H9 (cell line): Measurements from ENCODE around the gene SLC4A2. TPM values are rescaled to one million over a fixed set of nuclear protein-coding genes. Genes with fewer than 3 reads are reported as not detected.

Source experiments
- DNase-seq: peaks from one replicate; pipeline ENCODE4 v3.0.0-alpha.2; 2017
- H2AFZ ChIP-seq: one replicate; pipeline ENCODE4 v1.6.1; 2013; ENCODE audit warnings: mild to moderate bottlenecking, low read length, control low read depth, moderate library complexity
- H2AK5ac ChIP-seq: 2 replicates; pipeline ENCODE4 v1.6.1; 2013; ENCODE audit warnings: low read length, control low read depth, mixed read lengths; ENCODE audit not compliant: insufficient read length
- H2BK120ac ChIP-seq: one replicate; pipeline ENCODE4 v1.6.1; 2013; ENCODE audit warnings: low read depth, mild to moderate bottlenecking, low read length, control low read depth, inconsistent platforms; ENCODE audit not compliant: poor library complexity, severe bottlenecking
- H2BK12ac ChIP-seq: 2 replicates; pipeline ENCODE4 v1.6.1; 2013; ENCODE audit warnings: low read length, control low read depth, mixed read lengths, low read depth; ENCODE audit not compliant: insufficient read length
- H2BK15ac ChIP-seq: 2 replicates; pipeline ENCODE4 v1.6.1; 2013; ENCODE audit warnings: low read depth, low read length, control low read depth
- H2BK20ac ChIP-seq: one replicate; pipeline ENCODE4 v1.6.1; 2013; ENCODE audit warnings: low read depth, mild to moderate bottlenecking, low read length, control low read depth, inconsistent platforms; ENCODE audit not compliant: poor library complexity, severe bottlenecking
- H2BK5ac ChIP-seq: 2 replicates; pipeline ENCODE4 v1.6.1; 2013; ENCODE audit warnings: low read length, control low read depth, mixed read lengths; ENCODE audit not compliant: insufficient read length
- H3K14ac ChIP-seq: 2 replicates; pipeline ENCODE4 v1.6.1; 2013; ENCODE audit warnings: low read length, control low read depth; ENCODE audit not compliant: insufficient read depth
- H3K18ac ChIP-seq: 2 replicates; pipeline ENCODE4 v1.6.1; 2013; ENCODE audit warnings: low read depth, mild to moderate bottlenecking, mixed read lengths, low read length, control low read depth; ENCODE audit not compliant: insufficient read length
- H3K23ac ChIP-seq: 2 replicates; pipeline ENCODE4 v1.6.1; 2013; ENCODE audit warnings: low read length, control low read depth, mixed read lengths, low read depth; ENCODE audit not compliant: insufficient read length
- H3K23me2 ChIP-seq: 2 replicates; pipeline ENCODE4 v1.6.1; 2013; ENCODE audit warnings: low read depth, mild to moderate bottlenecking, mixed read lengths, low read length, control low read depth; ENCODE audit not compliant: insufficient read length, poor library complexity, severe bottlenecking
- H3K27ac ChIP-seq: 2 replicates; pipeline ENCODE4 v1.5.1; 2013; ENCODE audit warnings: low read length, control low read depth, mixed read lengths, low read depth; ENCODE audit not compliant: insufficient read length
- H3K27me3 ChIP-seq: 2 replicates; pipeline ENCODE4 v1.6.1; 2013; ENCODE audit warnings: low read length, control low read depth, inconsistent platforms; ENCODE audit not compliant: insufficient read depth
- H3K4ac ChIP-seq: 2 replicates; pipeline ENCODE4 v1.6.1; 2013; ENCODE audit warnings: low read depth, mild to moderate bottlenecking, control low read depth, inconsistent platforms, low read length, moderate library complexity
- H3K4me1 ChIP-seq: 2 replicates; pipeline ENCODE4 v1.6.1; 2013; ENCODE audit warnings: low read length, control low read depth, inconsistent platforms; ENCODE audit not compliant: insufficient read depth
- H3K4me2 ChIP-seq: 2 replicates; pipeline ENCODE4 v1.6.1; 2013; ENCODE audit warnings: low read length, control low read depth, mixed read lengths; ENCODE audit not compliant: insufficient read length, insufficient read depth
- H3K56ac ChIP-seq: 2 replicates; pipeline ENCODE4 v1.6.1; 2013; ENCODE audit warnings: low read depth, mild to moderate bottlenecking, mixed read lengths, low read length, control low read depth; ENCODE audit not compliant: insufficient read length
- H3K79me1 ChIP-seq: 2 replicates; pipeline ENCODE4 v1.6.1; 2013; ENCODE audit warnings: low read depth, mild to moderate bottlenecking, moderate library complexity, low read length, control low read depth, inconsistent platforms; ENCODE audit not compliant: insufficient read depth, poor library complexity, severe bottlenecking
- H3K79me2 ChIP-seq: 2 replicates; pipeline ENCODE4 v1.6.1; 2013; ENCODE audit warnings: low read length, control low read depth, inconsistent platforms; ENCODE audit not compliant: insufficient read depth
- H3K9ac ChIP-seq: 2 replicates; pipeline ENCODE4 v1.6.1; 2013; ENCODE audit warnings: low read length, control low read depth, mixed read lengths; ENCODE audit not compliant: insufficient read length; ENCODE audit errors: extremely low read depth
- H3K9me3 ChIP-seq: one replicate; pipeline ENCODE4 v1.6.1; 2013; ENCODE audit warnings: low read depth, low read length, inconsistent platforms; ENCODE audit not compliant: control insufficient read depth
- H3T11ph ChIP-seq: one replicate; pipeline ENCODE4 v1.6.1; 2013; ENCODE audit warnings: mild to moderate bottlenecking, low read length, control low read depth, inconsistent platforms
- H4K20me1 ChIP-seq: one replicate; pipeline ENCODE4 v1.6.1; 2013; ENCODE audit not compliant: control insufficient read depth, insufficient read length, insufficient read depth
- H4K5ac ChIP-seq: 2 replicates; pipeline ENCODE4 v1.6.1; 2013; ENCODE audit warnings: low read depth, mild to moderate bottlenecking, mixed read lengths, low read length, control low read depth; ENCODE audit not compliant: insufficient read length
- H4K8ac ChIP-seq: replicated peaks from 2 replicates; pipeline ENCODE4 v1.6.1; 2013; ENCODE audit warnings: low read length, control low read depth, mixed read lengths, low read depth; ENCODE audit not compliant: insufficient read length
- H4K91ac ChIP-seq: 2 replicates; pipeline ENCODE4 v1.6.1; 2013; ENCODE audit warnings: low read depth, mild to moderate bottlenecking, moderate library complexity, mixed read lengths, low read length, control low read depth; ENCODE audit not compliant: insufficient read length
- H3K27ac Mint-ChIP-seq, 3 experiments: 2 replicates in 2 of 3; 3 replicates in 1 of 3; pipeline ENCODE4 v1.8.0; 2020 to 2021; ENCODE audit warnings: mixed read lengths in 3 of 3, mild to moderate bottlenecking in 1 of 3, moderate library complexity in 1 of 3
- H3K27me3 Mint-ChIP-seq: 2 replicates; pipeline ENCODE4 v1.8.0; 2021; ENCODE audit warnings: low read depth, mild to moderate bottlenecking, moderate library complexity, mixed read lengths
- H3K36me3 Mint-ChIP-seq, 3 experiments: 2 replicates in 2 of 3; 3 replicates in 1 of 3; pipeline ENCODE4 v1.8.0; 2020 to 2021; ENCODE audit warnings: low read depth in 3 of 3, mixed read lengths in 3 of 3; ENCODE audit not compliant: insufficient read depth in 1 of 3
- H3K4me1 Mint-ChIP-seq, 2 experiments: 2 replicates each; pipeline ENCODE4 v1.8.0; 2020; ENCODE audit warnings: mixed read lengths in 2 of 2
- H3K4me3 Mint-ChIP-seq, 2 experiments: 2 replicates in 1 of 2; 3 replicates in 1 of 2; pipeline ENCODE4 v1.8.0; 2020 to 2021; ENCODE audit warnings: mild to moderate bottlenecking in 2 of 2, mixed read lengths in 2 of 2, moderate library complexity in 1 of 2
- H3K9me3 Mint-ChIP-seq, 2 experiments: 2 replicates in 1 of 2; 3 replicates in 1 of 2; pipeline ENCODE4 v1.8.0; 2020; ENCODE audit warnings: mild to moderate bottlenecking in 2 of 2, mixed read lengths in 2 of 2, moderate library complexity in 1 of 2
- CTCF ChIP-seq: fragments of 200-600 bp; sonication (generic); conservative IDR thresholded peaks from 3 replicates; pipeline ENCODE4 v1.8.0; 2021; ENCODE audit warnings: antibody characterized with exemption, mild to moderate bottlenecking
- WGBS: extraction: QIAGEN DNeasy Blood & Tissue Kit; methylation state at CpG from one replicate; pipeline ENCODE4 v1.1.7; 2013; ENCODE audit warnings: missing lambda C conversion rate, low lambda C conversion rate, mixed read lengths; ENCODE audit not compliant: insufficient read length; ENCODE audit errors: extremely low coverage; 5-methylcytosine and 5-hydroxymethylcytosine counted together
- total RNA-seq: library from RNA; stranded (reverse); gene quantifications from 2 replicates; pipeline ENCODE4 v1.2.1, GENCODE V29; 2021

Gene SLC4A2
- total RNA-seq, 1 experiment from 2014 or later = 136 TPM

- Histone ChIP-seq H2BK15ac (no peak overlapping the region), H3K27me3 (no peaks in the 10 kb centered on the region), H2AFZ (no peak overlapping the region), H3K79me1 (peaks cover 7% of the 10 kb centered on the region), H3K23ac (no peak overlapping the region), H2BK120ac (no peak overlapping the region), H4K20me1 (no peaks in the 10 kb centered on the region), H3K9ac (no peak overlapping the region), H3K9me3 (no peaks in the 10 kb centered on the region), H2AK5ac (no peak overlapping the region), H3K27ac (no peak overlapping the region), H4K91ac (no peak overlapping the region), H3K4me2 (no peak overlapping the region), H3K23me2 (peaks cover 3% of the 10 kb centered on the region), H3K18ac (no peak overlapping the region), H3K4me1 (peaks cover 13% of the 10 kb centered on the region), H3K4ac (no peak overlapping the region), H4K8ac (no peak overlapping the region), H2BK20ac (no peak overlapping the region), H3K56ac (no peak overlapping the region), H2BK5ac (no peak overlapping the region), H2BK12ac (no peak overlapping the region), H3T11ph (no peak overlapping the region), H3K14ac (0 out of 2 replicates have a peak overlapping the region, but pooled peaks have one; percentile 5), H4K5ac (no peak overlapping the region), H3K79me2 (peaks cover 13% of the 10 kb centered on the region; the same call in 1 of the 2 replicates)
- TF ChIP-seq CTCF = no peak
- Mint-ChIP-seq H3K9me3 (no peaks in the 10 kb centered on the region), H3K27me3 (no peaks in the 10 kb centered on the region; the same call in 1 of the 2 replicates), H3K4me1 (peaks cover 21 to 35% of the 10 kb centered on the region in 2 experiments), H3K27ac (peak overlapping the region in 1 of 3 experiments; percentile 86; a peak in 1 of 7 replicates), H3K36me3 (peaks cover 0 to 17% (median 7%) of the 10 kb centered on the region in 3 experiments; a peak in 4 of 7 replicates), H3K4me3 (no peak overlapping the region)
- no peak for DNase-seq
- no CpG with 5 or more reads among the region's 20 CpGs for WGBS
Measured at GRCh38 chr7:151099486-151100211, 40.3 kb downstream of the SLC4A2 start.
